ENCODE data around the gene GPR135.

The GPR135 gene

GRCh38 chr14:59465316-59466135 is at the start of gene GPR135:
Gene GPR135, minus strand, starts transcription at chr14:59465380. Its CDS starts 154 bp downstream, at chr14:59465226.
- DNase-seq (ENCODE audit: low read depth), result no peak

GRCh38 chr14:59511916-59512575 is 46.9 kb upstream of the GPR135 start:
- DNase-seq (ENCODE audit: low read depth), result no peak

- DNase-seq (ENCODE audit: low read depth), result no peak
Measured at GRCh38 chr14:59510966-59511365, 45.8 kb upstream of the GPR135 start.

- DNase-seq (ENCODE audit: low read depth), result no peak
Measured at GRCh38 chr14:59510001-59510400, 44.8 kb upstream of the GPR135 start.

- no peak for DNase-seq (ENCODE audit: low read depth)
Measured at GRCh38 chr14:59509101-59509500, 43.9 kb upstream of the GPR135 start.

- DNase-seq (ENCODE audit: low read depth), result no peak
Measured at GRCh38 chr14:59507752-59508103, 42.5 kb upstream of the GPR135 start.

- no peak for DNase-seq (ENCODE audit: low read depth)
Measured at GRCh38 chr14:59507063-59507751, 42.0 kb upstream of the GPR135 start.

GRCh38 chr14:59503256-59503655 is 38.1 kb upstream of the GPR135 start:
- no peak for DNase-seq (ENCODE audit: low read depth)

- DNase-seq (ENCODE audit: low read depth), result no peak
Measured at GRCh38 chr14:59500732-59501131, 35.6 kb upstream of the GPR135 start.

- no peak for DNase-seq (ENCODE audit: low read depth)
Measured at GRCh38 chr14:59492384-59492783, 27.2 kb upstream of the GPR135 start.

GRCh38 chr14:59490756-59491155 is 25.6 kb upstream of the GPR135 start:
- DNase-seq (ENCODE audit: low read depth), result no peak

GRCh38 chr14:59484639-59485175 is 19.5 kb upstream of the GPR135 start:
- peak; percentile 16 for DNase-seq (ENCODE audit: low read depth)

GRCh38 chr14:59483819-59484638 is 18.8 kb upstream of the GPR135 start, which contains the start of the genes JKAMP and L3HYPDH:
Gene JKAMP, plus strand, starts transcription at chr14:59484517. Its CDS starts 73 bp downstream, at chr14:59484590.
Gene L3HYPDH, minus strand, starts transcription at chr14:59484408. Its CDS starts 92 bp downstream, at chr14:59484316.
- peak; percentile 74 for DNase-seq (ENCODE audit: low read depth)

GRCh38 chr14:59483363-59483762 is 18.2 kb upstream of the GPR135 start:
- peak; percentile 25 for DNase-seq (ENCODE audit: low read depth)

- DNase-seq (ENCODE audit: low read depth), result peak; percentile 89
Measured at GRCh38 chr14:59482541-59483331, 17.6 kb upstream of the GPR135 start.

- peak; percentile 64 for DNase-seq (ENCODE audit: low read depth)
Measured at GRCh38 chr14:59481871-59482540, 16.8 kb upstream of the GPR135 start.

- DNase-seq (ENCODE audit: low read depth), result no peak
Measured at GRCh38 chr14:59481407-59481806, 16.2 kb upstream of the GPR135 start.

GRCh38 chr14:59480166-59480565 is 15.0 kb upstream of the GPR135 start:
- DNase-seq (ENCODE audit: low read depth), result no peak

- no peak for DNase-seq (ENCODE audit: low read depth)
Measured at GRCh38 chr14:59478540-59478939, 13.4 kb upstream of the GPR135 start.

- no peak for DNase-seq (ENCODE audit: low read depth)
Measured at GRCh38 chr14:59475709-59476108, 10.5 kb upstream of the GPR135 start.

Data from HS-5 (cell line).